ENCODE measurements around the gene VIPR2.

VIPR2 gene

GRCh38 chr7:159158125-159158887 lies 13.6 kb upstream of the VIPR2 start:
- DNase-seq (ENCODE audit: low read depth), result no peak

- no peak for DNase-seq (ENCODE audit: low read depth)
These were observed 13.0 kb upstream of the VIPR2 start for GRCh38 chr7:159157714-159158113.

GRCh38 chr7:159156436-159157245 lies 12.0 kb upstream of the VIPR2 start:
- no peak for DNase-seq (ENCODE audit: low read depth)

GRCh38 chr7:159155410-159155809 lies 10.7 kb upstream of the VIPR2 start:
- no peak for DNase-seq (ENCODE audit: low read depth)

- DNase-seq (ENCODE audit: low read depth), result no peak
These were observed 9.6 kb upstream of the VIPR2 start for GRCh38 chr7:159154243-159154642.

GRCh38 chr7:159153511-159153910 lies 8.8 kb upstream of the VIPR2 start:
- no peak for DNase-seq (ENCODE audit: low read depth)

GRCh38 chr7:159152816-159153215 lies 8.1 kb upstream of the VIPR2 start:
- DNase-seq (ENCODE audit: low read depth), result no peak

- no peak for DNase-seq (ENCODE audit: low read depth)
These were observed 6.6 kb upstream of the VIPR2 start for GRCh38 chr7:159151231-159151630.

GRCh38 chr7:159149488-159149887 lies 4.8 kb upstream of the VIPR2 start:
- no peak for DNase-seq (ENCODE audit: low read depth)

- DNase-seq (ENCODE audit: low read depth), result no peak
These were observed 4.0 kb upstream of the VIPR2 start for GRCh38 chr7:159148430-159149395.

- no peak for DNase-seq (ENCODE audit: low read depth)
These were observed 3.0 kb upstream of the VIPR2 start for GRCh38 chr7:159147687-159148086.

GRCh38 chr7:159147246-159147645 lies 2.6 kb upstream of the VIPR2 start:
- no peak for DNase-seq (ENCODE audit: low read depth)

- no peak for DNase-seq (ENCODE audit: low read depth)
These were observed 1.6 kb upstream of the VIPR2 start for GRCh38 chr7:159146084-159146858.

GRCh38 chr7:159145490-159145855 lies 806 bp upstream of the VIPR2 start:
- no peak for DNase-seq (ENCODE audit: low read depth)

- no peak for DNase-seq (ENCODE audit: low read depth)
These were observed 598 bp downstream of the VIPR2 start for GRCh38 chr7:159143780-159144757.

GRCh38 chr7:159142730-159143129 lies 1.9 kb downstream of the VIPR2 start:
- no peak for DNase-seq (ENCODE audit: low read depth)

- no peak for DNase-seq (ENCODE audit: low read depth)
These were observed 2.5 kb downstream of the VIPR2 start for GRCh38 chr7:159142199-159142598.

- DNase-seq (ENCODE audit: low read depth), result no peak
These were observed 3.0 kb downstream of the VIPR2 start for GRCh38 chr7:159141660-159142059.

- DNase-seq (ENCODE audit: low read depth), result no peak
These were observed 3.5 kb downstream of the VIPR2 start for GRCh38 chr7:159141167-159141566.

- DNase-seq (ENCODE audit: low read depth), result no peak
These were observed 4.3 kb downstream of the VIPR2 start for GRCh38 chr7:159140170-159140910.

Data from stimulated activated CD8-positive, alpha-beta memory T cell treated with anti-CD3 and anti-CD28 coated beads, Interleukin-4, amount 100 ng/mL, for 24 hours (primary cell).